H1 (cell line): ENCODE data around the gene SLC25A26. TPM values are rescaled to one million over a fixed set of nuclear protein-coding genes. Genes with fewer than 3 reads are reported as not detected.

Experiments used
- BACH1 ChIP-seq: IDR thresholded peaks from 2 replicates; pipeline ENCODE4 v1.6.1; 2012; ENCODE audit warnings: low read length, improper control_type of control experiment
- HDAC2 ChIP-seq, 2 experiments: fragments of 300-600 bp in 1 of 2; sonication (generic) in 1 of 2; IDR thresholded peaks; 2 replicates each; pipeline ENCODE4 v1.6.1; 2011 to 2012; ENCODE audit warnings: low read depth in 2 of 2, low read length in 2 of 2, mild to moderate bottlenecking in 2 of 2, moderate library complexity in 2 of 2, borderline replicate concordance in 1 of 2, inconsistent platforms in 1 of 2
- HDAC6 ChIP-seq: IDR thresholded peaks from one replicate; pipeline ENCODE4 v1.7.1; 2012; ENCODE audit warnings: low read depth, mild to moderate bottlenecking, inconsistent platforms, low read length, moderate library complexity
- SAP30 ChIP-seq: fragments of 300-600 bp; sonication (generic); IDR thresholded peaks from 2 replicates; pipeline ENCODE4 v1.7.1; 2012; ENCODE audit warnings: low read length, moderate library complexity, mild to moderate bottlenecking, inconsistent platforms; ENCODE audit not compliant: insufficient read depth, insufficient replicate concordance
- polyA plus RNA-seq, 7 experiments: library from polyadenylated mRNA; depleted of rRNA in 3 of 7; stranded (reverse) in 5 of 7; unstranded in 2 of 7; fragments of >200 nt in 5 of 7; fragments of 200-250 nt in 2 of 7; gene quantifications; 1 replicate in 5 of 7; 2 replicates in 1 of 7; 4 replicates in 1 of 7; pipeline versions ENCODE4 v1.2.1 to v1.2.3, GENCODE V29; 2011 to 2013; ENCODE audit warnings: missing spikeins in 2 of 7, mixed read lengths in 2 of 7
- total RNA-seq: library from RNA; stranded (reverse); fragmentation: NEBNext Ultra II Directional; extraction: Animal tissue kit (Norgen Biotek cat#: 25700); gene quantifications from 2 replicates; pipeline ENCODE4 v1.2.1, GENCODE V29; 2021
- TF ChIP-seq, protein P1 (sequence below): fragments of 300-600 bp; sonication (generic); IDR thresholded peaks from 2 replicates; pipeline ENCODE4 v1.7.1; 2012; ENCODE audit warnings: low read length, moderate library complexity, mild to moderate bottlenecking, inconsistent platforms; ENCODE audit not compliant: insufficient replicate concordance

SLC25A26 gene
- total and polyA plus RNA-seq, 2 of the 8 experiments (the other 6 are each of a cell fraction or from before 2014, with no cell fraction given): 30.0 to 37.0 TPM

DNA sequence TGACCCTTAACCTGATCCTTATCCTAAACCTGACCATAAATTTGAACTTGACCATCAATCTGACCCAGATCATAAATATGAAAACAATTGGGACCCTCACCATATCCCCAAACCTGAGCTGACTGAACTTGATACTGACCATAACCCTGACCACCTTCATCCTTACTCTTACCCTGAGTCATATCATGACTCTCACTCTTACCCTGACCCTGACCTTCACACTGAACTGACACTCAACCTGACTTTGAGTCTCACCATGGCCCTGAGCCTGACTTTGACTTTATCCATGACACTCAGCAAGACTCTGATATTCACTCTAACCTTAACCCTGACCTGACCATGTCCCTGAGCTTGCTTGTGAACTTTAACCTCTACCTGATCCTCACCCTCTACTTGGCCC is 34.3 kb upstream of the SLC25A26 start (continued):
- TF ChIP-seq, protein P1, sequence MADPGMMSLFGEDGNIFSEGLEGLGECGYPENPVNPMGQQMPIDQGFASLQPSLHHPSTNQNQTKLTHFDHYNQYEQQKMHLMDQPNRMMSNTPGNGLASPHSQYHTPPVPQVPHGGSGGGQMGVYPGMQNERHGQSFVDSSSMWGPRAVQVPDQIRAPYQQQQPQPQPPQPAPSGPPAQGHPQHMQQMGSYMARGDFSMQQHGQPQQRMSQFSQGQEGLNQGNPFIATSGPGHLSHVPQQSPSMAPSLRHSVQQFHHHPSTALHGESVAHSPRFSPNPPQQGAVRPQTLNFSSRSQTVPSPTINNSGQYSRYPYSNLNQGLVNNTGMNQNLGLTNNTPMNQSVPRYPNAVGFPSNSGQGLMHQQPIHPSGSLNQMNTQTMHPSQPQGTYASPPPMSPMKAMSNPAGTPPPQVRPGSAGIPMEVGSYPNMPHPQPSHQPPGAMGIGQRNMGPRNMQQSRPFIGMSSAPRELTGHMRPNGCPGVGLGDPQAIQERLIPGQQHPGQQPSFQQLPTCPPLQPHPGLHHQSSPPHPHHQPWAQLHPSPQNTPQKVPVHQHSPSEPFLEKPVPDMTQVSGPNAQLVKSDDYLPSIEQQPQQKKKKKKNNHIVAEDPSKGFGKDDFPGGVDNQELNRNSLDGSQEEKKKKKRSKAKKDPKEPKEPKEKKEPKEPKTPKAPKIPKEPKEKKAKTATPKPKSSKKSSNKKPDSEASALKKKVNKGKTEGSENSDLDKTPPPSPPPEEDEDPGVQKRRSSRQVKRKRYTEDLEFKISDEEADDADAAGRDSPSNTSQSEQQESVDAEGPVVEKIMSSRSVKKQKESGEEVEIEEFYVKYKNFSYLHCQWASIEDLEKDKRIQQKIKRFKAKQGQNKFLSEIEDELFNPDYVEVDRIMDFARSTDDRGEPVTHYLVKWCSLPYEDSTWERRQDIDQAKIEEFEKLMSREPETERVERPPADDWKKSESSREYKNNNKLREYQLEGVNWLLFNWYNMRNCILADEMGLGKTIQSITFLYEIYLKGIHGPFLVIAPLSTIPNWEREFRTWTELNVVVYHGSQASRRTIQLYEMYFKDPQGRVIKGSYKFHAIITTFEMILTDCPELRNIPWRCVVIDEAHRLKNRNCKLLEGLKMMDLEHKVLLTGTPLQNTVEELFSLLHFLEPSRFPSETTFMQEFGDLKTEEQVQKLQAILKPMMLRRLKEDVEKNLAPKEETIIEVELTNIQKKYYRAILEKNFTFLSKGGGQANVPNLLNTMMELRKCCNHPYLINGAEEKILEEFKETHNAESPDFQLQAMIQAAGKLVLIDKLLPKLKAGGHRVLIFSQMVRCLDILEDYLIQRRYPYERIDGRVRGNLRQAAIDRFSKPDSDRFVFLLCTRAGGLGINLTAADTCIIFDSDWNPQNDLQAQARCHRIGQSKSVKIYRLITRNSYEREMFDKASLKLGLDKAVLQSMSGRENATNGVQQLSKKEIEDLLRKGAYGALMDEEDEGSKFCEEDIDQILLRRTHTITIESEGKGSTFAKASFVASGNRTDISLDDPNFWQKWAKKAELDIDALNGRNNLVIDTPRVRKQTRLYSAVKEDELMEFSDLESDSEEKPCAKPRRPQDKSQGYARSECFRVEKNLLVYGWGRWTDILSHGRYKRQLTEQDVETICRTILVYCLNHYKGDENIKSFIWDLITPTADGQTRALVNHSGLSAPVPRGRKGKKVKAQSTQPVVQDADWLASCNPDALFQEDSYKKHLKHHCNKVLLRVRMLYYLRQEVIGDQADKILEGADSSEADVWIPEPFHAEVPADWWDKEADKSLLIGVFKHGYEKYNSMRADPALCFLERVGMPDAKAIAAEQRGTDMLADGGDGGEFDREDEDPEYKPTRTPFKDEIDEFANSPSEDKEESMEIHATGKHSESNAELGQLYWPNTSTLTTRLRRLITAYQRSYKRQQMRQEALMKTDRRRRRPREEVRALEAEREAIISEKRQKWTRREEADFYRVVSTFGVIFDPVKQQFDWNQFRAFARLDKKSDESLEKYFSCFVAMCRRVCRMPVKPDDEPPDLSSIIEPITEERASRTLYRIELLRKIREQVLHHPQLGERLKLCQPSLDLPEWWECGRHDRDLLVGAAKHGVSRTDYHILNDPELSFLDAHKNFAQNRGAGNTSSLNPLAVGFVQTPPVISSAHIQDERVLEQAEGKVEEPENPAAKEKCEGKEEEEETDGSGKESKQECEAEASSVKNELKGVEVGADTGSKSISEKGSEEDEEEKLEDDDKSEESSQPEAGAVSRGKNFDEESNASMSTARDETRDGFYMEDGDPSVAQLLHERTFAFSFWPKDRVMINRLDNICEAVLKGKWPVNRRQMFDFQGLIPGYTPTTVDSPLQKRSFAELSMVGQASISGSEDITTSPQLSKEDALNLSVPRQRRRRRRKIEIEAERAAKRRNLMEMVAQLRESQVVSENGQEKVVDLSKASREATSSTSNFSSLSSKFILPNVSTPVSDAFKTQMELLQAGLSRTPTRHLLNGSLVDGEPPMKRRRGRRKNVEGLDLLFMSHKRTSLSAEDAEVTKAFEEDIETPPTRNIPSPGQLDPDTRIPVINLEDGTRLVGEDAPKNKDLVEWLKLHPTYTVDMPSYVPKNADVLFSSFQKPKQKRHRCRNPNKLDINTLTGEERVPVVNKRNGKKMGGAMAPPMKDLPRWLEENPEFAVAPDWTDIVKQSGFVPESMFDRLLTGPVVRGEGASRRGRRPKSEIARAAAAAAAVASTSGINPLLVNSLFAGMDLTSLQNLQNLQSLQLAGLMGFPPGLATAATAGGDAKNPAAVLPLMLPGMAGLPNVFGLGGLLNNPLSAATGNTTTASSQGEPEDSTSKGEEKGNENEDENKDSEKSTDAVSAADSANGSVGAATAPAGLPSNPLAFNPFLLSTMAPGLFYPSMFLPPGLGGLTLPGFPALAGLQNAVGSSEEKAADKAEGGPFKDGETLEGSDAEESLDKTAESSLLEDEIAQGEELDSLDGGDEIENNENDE: no peak
- no peak for TF ChIP-seq SAP30
- TF ChIP-seq HDAC6: no peak
- no peak for TF ChIP-seq BACH1
- no peak for TF ChIP-seq HDAC2 (IDR thresholded peaks at IDR 0.05; ENCODE audit: borderline replicate concordance in 1 of 2, low read depth in 2 of 2, low read length in 2 of 2)
